DOHH2 (cell line): ENCODE data around the gene TVP23A.
"Not testable (repeated sequence)": the region's sequence is repeated elsewhere in the genome, so short reads cannot be mapped to it uniquely, and the experiment has no call there.

Source experiments
- H3F3A ChIP-seq: fragments of 200-600 bp; sonication (generic), shearing (Covaris generic); 2 replicates; pipeline ENCODE4 v1.6.0; 2016; ENCODE audit warnings: antibody characterized with exemption, mild to moderate bottlenecking; ENCODE audit not compliant: control insufficient read depth, insufficient read depth
- H3K27ac ChIP-seq: fragments of 200-600 bp; sonication (generic); 2 replicates; pipeline ENCODE4 v1.5.1; 2014; ENCODE audit warnings: low read depth, mild to moderate bottlenecking, low read length, moderate library complexity
- H3K27me3 ChIP-seq: fragments of 200-600 bp; sonication (generic); 2 replicates; pipeline ENCODE4 v1.6.1; 2014; ENCODE audit warnings: mild to moderate bottlenecking, low read length, mixed read lengths; ENCODE audit not compliant: control insufficient read depth
- H3K36me3 ChIP-seq: fragments of 200-600 bp; sonication (generic); 2 replicates; pipeline ENCODE4 v1.6.1; 2014; ENCODE audit warnings: mild to moderate bottlenecking, low read length, moderate library complexity, mixed read lengths; ENCODE audit not compliant: control insufficient read depth
- H3K4me1 ChIP-seq: fragments of 200-600 bp; sonication (generic); 2 replicates; pipeline ENCODE4 v1.6.1; 2014; ENCODE audit warnings: mild to moderate bottlenecking, low read length, mixed read lengths; ENCODE audit not compliant: control insufficient read depth
- H3K4me2 ChIP-seq: fragments of 200-600 bp; sonication (generic); 2 replicates; pipeline ENCODE4 v1.6.0; 2014; ENCODE audit warnings: mild to moderate bottlenecking, low read length, moderate library complexity
- H3K4me3 ChIP-seq: fragments of 200-600 bp; sonication (generic); 2 replicates; pipeline ENCODE4 v1.5.1; 2014; ENCODE audit warnings: mild to moderate bottlenecking, low read length, mixed read lengths
- H3K79me2 ChIP-seq: fragments of 200-600 bp; sonication (generic); 2 replicates; pipeline ENCODE4 v1.6.1; 2014; ENCODE audit warnings: mild to moderate bottlenecking, low read length, mixed read lengths; ENCODE audit not compliant: control insufficient read depth
- H3K9me2 ChIP-seq: fragments of 200-600 bp; sonication (generic); replicated peaks from 2 replicates; pipeline ENCODE4 v1.6.1; 2014; ENCODE audit warnings: mild to moderate bottlenecking, low read length, mixed read lengths; ENCODE audit not compliant: control insufficient read depth
- H3K9me3 ChIP-seq: fragments of 200-600 bp; sonication (generic); 2 replicates; pipeline ENCODE4 v1.6.1; 2014; ENCODE audit warnings: antibody characterized with exemption, low read length, mixed read lengths; ENCODE audit not compliant: control insufficient read depth, insufficient read depth
- H4K20me1 ChIP-seq: fragments of 200-600 bp; sonication (generic); 2 replicates; pipeline ENCODE4 v1.6.0; 2014; ENCODE audit warnings: low read depth, mild to moderate bottlenecking, antibody characterized with exemption, low read length, moderate library complexity; ENCODE audit not compliant: control insufficient read depth, insufficient read depth
- EZH2phosphoT487 ChIP-seq: fragments of 200-600 bp; sonication (generic); IDR thresholded peaks from 2 replicates; pipeline ENCODE4 v1.6.1; 2017; ENCODE audit warnings: borderline replicate concordance, mild to moderate bottlenecking, antibody characterized with exemption, low read length, moderate library complexity, mixed read lengths
- TF ChIP-seq, protein P1 (sequence below): fragments of 200-600 bp; sonication (generic); IDR thresholded peaks from one replicate; pipeline ENCODE4 v1.5.1; 2014; ENCODE audit warnings: antibody characterized with exemption, mild to moderate bottlenecking, low read depth, low read length; ENCODE audit not compliant: poor library complexity, severe bottlenecking

The TVP23A gene

DNA sequence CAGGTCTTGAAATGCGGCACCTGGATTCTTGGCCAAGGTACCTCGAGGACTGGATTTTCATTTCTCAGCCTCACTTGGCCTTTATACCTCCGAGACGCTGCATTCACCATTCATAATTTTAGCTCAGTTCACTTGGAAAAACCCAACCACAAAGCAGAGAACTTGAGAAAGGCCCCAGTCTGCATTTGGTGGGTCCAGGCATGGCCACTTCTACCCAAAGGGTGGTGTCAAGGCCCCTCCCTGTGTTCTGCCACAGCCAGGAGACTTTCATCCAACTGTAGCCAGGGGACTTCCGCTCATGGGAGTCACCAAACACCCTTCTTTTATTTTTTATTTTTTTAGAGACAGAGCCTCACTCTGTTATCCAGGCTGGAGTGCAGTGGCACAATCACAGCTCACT, 14.7 kb upstream of the TVP23A start:
- no peaks in the 10 kb centered on the region for H3K4me1 ChIP-seq

DNA sequence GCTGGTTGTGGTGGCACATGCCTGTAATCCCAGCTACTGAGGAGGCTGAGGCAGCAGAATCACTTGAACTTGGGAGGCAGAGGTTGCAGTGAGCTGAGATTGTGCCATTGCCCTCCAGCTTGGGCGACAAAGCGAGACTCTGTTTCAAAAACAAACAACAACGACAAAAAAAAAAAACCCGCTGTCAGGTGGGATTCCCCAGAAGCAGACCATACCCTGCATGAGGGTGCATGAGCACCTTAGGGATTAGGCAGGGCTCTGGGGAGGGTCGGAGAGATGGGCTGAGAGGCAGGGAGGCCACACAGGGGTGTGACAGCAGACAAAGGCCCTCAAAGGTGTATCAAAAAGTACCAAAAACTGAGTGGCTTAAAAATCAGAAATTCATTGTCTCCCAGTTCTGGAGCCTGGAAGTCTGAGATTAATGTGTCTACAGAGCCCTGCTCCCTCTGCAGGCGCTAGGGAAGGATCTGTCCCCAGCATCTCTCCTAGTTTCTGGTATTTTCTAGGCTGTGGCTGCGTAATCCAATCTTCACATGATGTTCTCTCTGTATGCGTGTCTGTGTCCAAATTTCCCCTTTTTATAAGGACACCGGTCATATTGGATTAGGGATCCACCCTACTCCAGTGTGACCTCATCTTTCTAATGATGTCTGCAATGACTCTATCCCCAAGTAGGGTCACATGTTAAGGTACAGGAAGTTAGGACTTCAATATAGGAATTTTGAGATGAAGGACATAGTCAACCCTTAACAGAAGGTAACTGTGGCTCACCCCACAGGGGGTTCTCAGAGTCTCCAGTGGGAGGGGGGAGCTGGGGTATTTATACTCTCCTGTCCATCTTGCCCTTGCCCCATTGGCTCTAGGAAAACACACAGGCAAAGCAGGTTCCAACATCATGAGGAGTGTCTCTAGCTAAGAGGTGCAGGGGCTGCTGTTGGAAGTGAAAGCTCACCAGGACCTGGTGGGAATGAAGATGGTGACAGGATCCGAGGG, 13.6 kb upstream of the TVP23A start:
- no peaks in the 10 kb centered on the region for H3K4me1 ChIP-seq
- H3F3A ChIP-seq: no peaks in the 10 kb centered on the region
- no peaks in the 10 kb centered on the region for H3K9me2 ChIP-seq
- H3K4me3 ChIP-seq: no peak overlapping the region
- H3K9me3 ChIP-seq: no peaks in the 10 kb centered on the region
- H3K4me2 ChIP-seq: no peak overlapping the region
- no peaks in the 10 kb centered on the region for H3K79me2 ChIP-seq
- H4K20me1 ChIP-seq: no peaks in the 10 kb centered on the region
- peaks cover 41% of the 10 kb centered on the region for H3K27me3 ChIP-seq
- no peaks in the 10 kb centered on the region for H3K36me3 ChIP-seq
- H3K27ac ChIP-seq: no peak overlapping the region
- TF ChIP-seq, protein P1, sequence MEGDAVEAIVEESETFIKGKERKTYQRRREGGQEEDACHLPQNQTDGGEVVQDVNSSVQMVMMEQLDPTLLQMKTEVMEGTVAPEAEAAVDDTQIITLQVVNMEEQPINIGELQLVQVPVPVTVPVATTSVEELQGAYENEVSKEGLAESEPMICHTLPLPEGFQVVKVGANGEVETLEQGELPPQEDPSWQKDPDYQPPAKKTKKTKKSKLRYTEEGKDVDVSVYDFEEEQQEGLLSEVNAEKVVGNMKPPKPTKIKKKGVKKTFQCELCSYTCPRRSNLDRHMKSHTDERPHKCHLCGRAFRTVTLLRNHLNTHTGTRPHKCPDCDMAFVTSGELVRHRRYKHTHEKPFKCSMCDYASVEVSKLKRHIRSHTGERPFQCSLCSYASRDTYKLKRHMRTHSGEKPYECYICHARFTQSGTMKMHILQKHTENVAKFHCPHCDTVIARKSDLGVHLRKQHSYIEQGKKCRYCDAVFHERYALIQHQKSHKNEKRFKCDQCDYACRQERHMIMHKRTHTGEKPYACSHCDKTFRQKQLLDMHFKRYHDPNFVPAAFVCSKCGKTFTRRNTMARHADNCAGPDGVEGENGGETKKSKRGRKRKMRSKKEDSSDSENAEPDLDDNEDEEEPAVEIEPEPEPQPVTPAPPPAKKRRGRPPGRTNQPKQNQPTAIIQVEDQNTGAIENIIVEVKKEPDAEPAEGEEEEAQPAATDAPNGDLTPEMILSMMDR: no peak
- no peak for TF ChIP-seq EZH2phosphoT487

More for the DNA sequence above, 14.7 kb upstream of the TVP23A start:
- no peak overlapping the region for H3K4me2 ChIP-seq
- no peaks in the 10 kb centered on the region for H3K36me3 ChIP-seq
- H4K20me1 ChIP-seq: no peaks in the 10 kb centered on the region
- H3K27ac ChIP-seq: no peak overlapping the region
- no peaks in the 10 kb centered on the region for H3K79me2 ChIP-seq
- no peaks in the 10 kb centered on the region for H3K9me2 ChIP-seq
- TF ChIP-seq EZH2phosphoT487: no peak
- TF ChIP-seq, protein P1: no peak
- H3K9me3 ChIP-seq: no peaks in the 10 kb centered on the region
- H3K4me3 ChIP-seq: no peak overlapping the region
- no peaks in the 10 kb centered on the region for H3F3A ChIP-seq
- peaks cover 37% of the 10 kb centered on the region for H3K27me3 ChIP-seq

DNA sequence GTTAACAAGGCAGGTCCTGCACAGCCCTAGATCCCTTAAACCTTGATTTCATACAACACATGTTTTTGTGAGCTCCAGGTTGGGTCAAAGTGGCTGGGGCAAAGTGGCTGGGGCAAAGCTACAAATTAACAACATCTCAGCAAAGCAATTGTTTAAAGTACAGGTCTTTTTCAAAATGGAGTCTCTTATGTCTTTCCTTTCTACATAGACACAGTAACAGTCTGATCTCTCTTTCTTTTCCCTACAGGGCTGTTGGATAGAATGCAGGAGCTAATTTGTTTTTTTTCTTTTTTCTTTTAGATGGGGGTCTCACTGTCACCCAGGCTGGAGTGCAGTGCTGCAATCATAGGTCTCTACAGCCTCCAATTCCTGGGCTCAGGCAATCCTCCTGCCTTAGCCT, 11.6 kb upstream of the TVP23A start:
- H3K36me3 ChIP-seq, H3K9me3 ChIP-seq, H3K9me2 ChIP-seq, H3K27ac ChIP-seq, H3F3A ChIP-seq, H4K20me1 ChIP-seq, H3K4me2 ChIP-seq, H3K4me1 ChIP-seq, H3K79me2 ChIP-seq, H3K4me3 ChIP-seq: not testable (repeated sequence)
- peaks cover 41% of the 10 kb centered on the region for H3K27me3 ChIP-seq

DNA sequence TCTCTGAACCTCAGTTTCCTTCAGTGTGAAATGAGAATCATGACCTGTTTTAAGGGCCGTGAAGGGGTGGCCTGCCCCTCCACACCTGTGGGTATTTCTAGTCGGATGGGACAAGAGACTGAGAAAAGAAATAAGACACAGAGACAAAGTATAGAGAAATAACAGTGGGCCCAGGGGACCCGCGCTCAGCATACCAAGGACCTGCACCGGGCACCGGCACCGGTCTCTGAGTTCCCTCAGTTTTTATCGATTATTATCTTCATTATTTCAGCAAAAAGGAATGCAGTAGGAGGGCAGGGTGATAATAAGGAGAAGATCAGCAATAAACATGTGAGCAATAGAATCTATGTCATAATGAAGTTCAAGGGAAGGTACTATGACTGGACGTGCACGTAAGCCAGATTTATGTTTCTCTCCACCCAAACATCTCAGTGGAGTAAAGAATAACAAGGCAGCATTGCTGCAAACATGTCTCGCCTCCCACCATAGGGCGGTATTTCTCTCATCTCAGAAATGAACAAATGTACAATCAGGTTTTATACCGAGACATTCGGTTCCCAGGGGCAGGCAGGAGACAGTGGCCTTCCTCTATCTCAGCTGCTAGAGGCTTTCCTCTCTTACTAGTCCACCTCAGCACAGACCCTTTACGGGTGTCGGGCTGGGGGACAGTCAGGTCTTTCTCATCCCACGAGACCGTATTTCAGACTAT, 10.9 kb upstream of the TVP23A start:
- not testable (repeated sequence) for H3K4me3 ChIP-seq, H3K79me2 ChIP-seq, H4K20me1 ChIP-seq, H3K4me2 ChIP-seq, H3F3A ChIP-seq, H3K9me2 ChIP-seq, H3K36me3 ChIP-seq, H3K27ac ChIP-seq, H3K9me3 ChIP-seq, H3K4me1 ChIP-seq
- H3K27me3 ChIP-seq: peaks cover 41% of the 10 kb centered on the region
